HL-60 (cell line): ENCODE data around the gene NPFF.

Experiments
- TF ChIP-seq, protein P1 (sequence below): IDR thresholded peaks from 2 replicates; pipeline ENCODE4 v1.6.1; 2012; ENCODE audit warnings: low read depth; ENCODE audit not compliant: insufficient replicate concordance
- TF ChIP-seq, protein P2 (sequence below): IDR thresholded peaks from one replicate; pipeline ENCODE4 v1.5.1; 2011; ENCODE audit warnings: low read length, control low read depth, inconsistent platforms; ENCODE audit not compliant: insufficient read depth

DNA sequence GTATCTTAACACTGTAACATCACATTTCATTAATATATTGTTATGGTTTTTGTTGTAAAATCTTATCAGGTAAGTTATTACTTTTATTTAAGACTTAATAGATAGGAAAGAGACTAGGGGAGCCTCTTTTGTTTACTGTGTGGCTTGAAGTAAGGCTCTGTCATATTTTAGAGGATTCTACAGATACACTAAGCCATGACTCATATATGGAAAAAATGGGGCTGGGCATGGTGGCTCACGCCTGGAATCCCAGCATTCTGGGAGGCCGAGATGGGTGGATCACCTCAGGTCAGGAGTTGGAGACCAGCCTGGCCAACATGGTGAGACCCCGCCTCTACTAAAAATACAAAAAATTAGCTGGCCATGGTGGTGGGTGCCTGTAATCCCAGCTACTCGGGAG lies 23.6 kb upstream of the NPFF start:
- TF ChIP-seq, protein P1, sequence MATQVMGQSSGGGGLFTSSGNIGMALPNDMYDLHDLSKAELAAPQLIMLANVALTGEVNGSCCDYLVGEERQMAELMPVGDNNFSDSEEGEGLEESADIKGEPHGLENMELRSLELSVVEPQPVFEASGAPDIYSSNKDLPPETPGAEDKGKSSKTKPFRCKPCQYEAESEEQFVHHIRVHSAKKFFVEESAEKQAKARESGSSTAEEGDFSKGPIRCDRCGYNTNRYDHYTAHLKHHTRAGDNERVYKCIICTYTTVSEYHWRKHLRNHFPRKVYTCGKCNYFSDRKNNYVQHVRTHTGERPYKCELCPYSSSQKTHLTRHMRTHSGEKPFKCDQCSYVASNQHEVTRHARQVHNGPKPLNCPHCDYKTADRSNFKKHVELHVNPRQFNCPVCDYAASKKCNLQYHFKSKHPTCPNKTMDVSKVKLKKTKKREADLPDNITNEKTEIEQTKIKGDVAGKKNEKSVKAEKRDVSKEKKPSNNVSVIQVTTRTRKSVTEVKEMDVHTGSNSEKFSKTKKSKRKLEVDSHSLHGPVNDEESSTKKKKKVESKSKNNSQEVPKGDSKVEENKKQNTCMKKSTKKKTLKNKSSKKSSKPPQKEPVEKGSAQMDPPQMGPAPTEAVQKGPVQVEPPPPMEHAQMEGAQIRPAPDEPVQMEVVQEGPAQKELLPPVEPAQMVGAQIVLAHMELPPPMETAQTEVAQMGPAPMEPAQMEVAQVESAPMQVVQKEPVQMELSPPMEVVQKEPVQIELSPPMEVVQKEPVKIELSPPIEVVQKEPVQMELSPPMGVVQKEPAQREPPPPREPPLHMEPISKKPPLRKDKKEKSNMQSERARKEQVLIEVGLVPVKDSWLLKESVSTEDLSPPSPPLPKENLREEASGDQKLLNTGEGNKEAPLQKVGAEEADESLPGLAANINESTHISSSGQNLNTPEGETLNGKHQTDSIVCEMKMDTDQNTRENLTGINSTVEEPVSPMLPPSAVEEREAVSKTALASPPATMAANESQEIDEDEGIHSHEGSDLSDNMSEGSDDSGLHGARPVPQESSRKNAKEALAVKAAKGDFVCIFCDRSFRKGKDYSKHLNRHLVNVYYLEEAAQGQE = no peak
- TF ChIP-seq, protein P2, sequence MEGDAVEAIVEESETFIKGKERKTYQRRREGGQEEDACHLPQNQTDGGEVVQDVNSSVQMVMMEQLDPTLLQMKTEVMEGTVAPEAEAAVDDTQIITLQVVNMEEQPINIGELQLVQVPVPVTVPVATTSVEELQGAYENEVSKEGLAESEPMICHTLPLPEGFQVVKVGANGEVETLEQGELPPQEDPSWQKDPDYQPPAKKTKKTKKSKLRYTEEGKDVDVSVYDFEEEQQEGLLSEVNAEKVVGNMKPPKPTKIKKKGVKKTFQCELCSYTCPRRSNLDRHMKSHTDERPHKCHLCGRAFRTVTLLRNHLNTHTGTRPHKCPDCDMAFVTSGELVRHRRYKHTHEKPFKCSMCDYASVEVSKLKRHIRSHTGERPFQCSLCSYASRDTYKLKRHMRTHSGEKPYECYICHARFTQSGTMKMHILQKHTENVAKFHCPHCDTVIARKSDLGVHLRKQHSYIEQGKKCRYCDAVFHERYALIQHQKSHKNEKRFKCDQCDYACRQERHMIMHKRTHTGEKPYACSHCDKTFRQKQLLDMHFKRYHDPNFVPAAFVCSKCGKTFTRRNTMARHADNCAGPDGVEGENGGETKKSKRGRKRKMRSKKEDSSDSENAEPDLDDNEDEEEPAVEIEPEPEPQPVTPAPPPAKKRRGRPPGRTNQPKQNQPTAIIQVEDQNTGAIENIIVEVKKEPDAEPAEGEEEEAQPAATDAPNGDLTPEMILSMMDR = no peak
